ENCODE results near the gene HARBI1.

- TF ChIP-seq ATF2 (IDR thresholded peaks at IDR 0.05; ENCODE audit: low read length) (no peak), CTCF (IDR thresholded peaks at IDR 0.05; ENCODE audit: control extremely low read depth in 1 of 3, insufficient read depth in 1 of 3, low read depth in 1 of 3, low read length in 3 of 3) (no peak), ZNF274 (IDR thresholded peaks at IDR 0.05; ENCODE audit: borderline replicate concordance, extremely low read depth, low read length) (no peak), RNF2 (IDR thresholded peaks at IDR 0.05; ENCODE audit: borderline replicate concordance, low read depth, low read length, missing control alignments, poor library complexity, severe bottlenecking) (no peak), POLR2A (IDR thresholded peaks at IDR 0.05; ENCODE audit: control extremely low read depth in 1 of 2, low read depth in 2 of 2, low read length in 2 of 2) (no peak), POLR2AphosphoS5 (IDR thresholded peaks at IDR 0.05; ENCODE audit: low read depth, low read length) (no peak), RAD21 (IDR thresholded peaks at IDR 0.05 in 1 of 2, conservative IDR thresholded peaks at IDR 0.05 in 1 of 2; ENCODE audit: low read depth in 2 of 2, low read length in 2 of 2) (no peak)
Observed at GRCh38 chr11:46599340-46600193, 17.5 kb downstream of the HARBI1 start.

Data from H1 (cell line).